T follicular helper cell (primary cell): ENCODE results near the gene PLD5.
"Not testable (repeated sequence)": the region's sequence is repeated elsewhere in the genome, so short reads cannot be mapped to it uniquely, and the experiment has no call there.

Experiments
- DNase-seq: peaks from one replicate; pipeline ENCODE4 v3.0.0-alpha.2; 2020; ENCODE audit warnings: low read depth

The PLD5 gene

GRCh38 chr1:242058582-242058981 is 465.9 kb downstream of the PLD5 start:
- DNase-seq, result not testable (repeated sequence)

DNA sequence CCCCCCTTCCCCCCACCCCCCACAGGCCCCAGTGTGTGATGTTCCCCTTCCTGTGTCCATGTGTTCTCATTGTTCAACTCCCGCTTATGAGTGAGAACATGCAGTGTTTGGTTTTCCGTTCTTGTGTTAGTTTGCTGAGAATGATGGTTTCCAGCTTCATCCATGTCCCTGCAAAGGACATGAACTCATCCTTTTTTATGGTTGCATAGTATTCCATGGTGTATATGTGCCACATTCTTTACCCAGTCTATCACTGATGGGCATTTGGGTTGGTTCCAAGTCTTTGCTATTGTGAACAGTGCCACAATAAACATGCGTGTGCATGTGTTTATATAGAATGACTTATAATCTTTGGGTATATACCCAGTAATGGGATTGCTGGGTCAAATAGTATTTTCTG is 466.3 kb downstream of the PLD5 start:
- not testable (repeated sequence) for DNase-seq

DNA sequence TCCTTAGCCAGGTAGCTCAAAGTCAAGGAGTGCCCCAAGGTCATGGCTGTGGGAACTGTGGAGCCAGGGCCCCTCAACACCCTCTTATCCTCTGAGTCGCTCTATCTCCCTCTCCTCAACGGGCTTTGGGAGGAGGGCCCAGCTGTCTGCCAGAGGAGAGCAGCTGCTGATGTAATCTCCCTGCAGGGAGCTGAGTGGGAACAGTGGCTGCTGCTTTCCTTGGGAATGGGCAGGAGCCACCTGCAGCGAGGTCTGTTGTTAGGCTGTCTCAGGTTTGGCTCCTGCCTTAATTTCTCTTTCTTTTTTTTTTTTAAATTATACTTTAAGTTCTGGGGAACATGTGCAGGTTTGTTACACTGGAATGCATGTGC is 466.8 kb downstream of the PLD5 start:
- DNase-seq, result no peak

DNA sequence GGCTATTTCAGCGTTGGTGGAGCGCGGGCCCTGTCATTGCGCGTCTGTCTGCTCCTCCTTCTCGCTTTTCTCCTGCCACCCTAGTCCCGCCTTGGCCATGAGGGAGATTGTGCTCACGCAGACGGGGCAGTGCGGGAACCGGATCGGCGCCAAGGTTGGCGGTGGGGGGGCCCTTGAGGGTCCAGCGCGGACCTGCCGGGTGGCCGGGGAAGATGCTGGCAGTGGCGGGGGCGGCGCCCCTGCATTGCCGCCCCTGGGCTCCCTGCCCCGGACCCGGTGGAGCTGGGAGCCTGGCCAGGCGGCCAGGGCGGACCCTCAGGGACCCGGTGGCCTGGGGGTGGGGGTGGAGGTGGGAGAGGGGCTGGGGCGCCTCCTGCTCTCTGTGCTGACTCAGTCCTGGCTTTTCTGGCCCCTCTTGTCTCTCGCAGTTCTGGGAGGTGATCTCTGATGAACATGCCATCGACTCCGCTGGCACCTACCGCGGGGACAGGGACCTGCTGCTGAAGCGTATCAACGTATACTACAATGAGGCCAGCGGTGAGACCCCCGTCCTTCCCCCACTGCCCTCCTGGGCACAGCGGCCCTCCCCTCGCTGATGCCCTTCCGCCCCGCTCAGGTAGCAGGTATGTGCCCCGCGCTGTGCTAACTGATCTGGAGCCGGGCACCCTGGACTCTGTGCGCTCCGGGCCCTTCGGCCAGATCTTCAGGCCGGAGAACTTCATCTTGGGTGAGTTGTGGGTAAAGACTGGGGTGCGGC is 467.3 kb downstream of the PLD5 start:
- no peak for DNase-seq

- no peak for DNase-seq
Measured at GRCh38 chr1:242055749-242056320, 468.7 kb downstream of the PLD5 start.

- DNase-seq, result no peak
Measured at GRCh38 chr1:242043165-242043564, 481.3 kb downstream of the PLD5 start.

- no peak for DNase-seq
Measured at GRCh38 chr1:242034392-242034791, 490.1 kb downstream of the PLD5 start.

DNA sequence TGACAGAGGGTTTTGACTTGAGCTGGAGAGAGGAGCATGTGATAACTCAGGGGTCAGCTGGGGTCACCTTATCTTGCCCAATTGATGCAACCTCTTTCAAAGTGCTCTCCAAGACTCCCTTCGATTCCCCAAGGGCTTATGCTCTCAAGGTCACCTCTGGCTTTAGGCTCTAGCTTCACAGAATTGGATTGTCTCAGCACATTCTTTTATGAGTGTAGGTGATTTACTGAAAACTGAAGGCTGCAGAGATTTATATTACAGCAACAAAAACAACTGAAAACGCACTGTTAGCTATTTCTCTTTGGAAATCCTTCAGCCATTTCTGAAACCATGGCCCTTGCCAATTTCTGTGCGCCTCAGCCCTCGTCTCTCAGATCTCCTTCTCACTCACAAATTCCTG is 491.1 kb downstream of the PLD5 start:
- no peak for DNase-seq
